ENCODE results near the gene SORCS3. TPM values are rescaled to one million over a fixed set of nuclear protein-coding genes. Genes with fewer than 3 reads are reported as not detected.

SORCS3 gene
- total and polyA plus RNA-seq, 2 of the 13 experiments (the other 11 are each of a cell fraction or from before 2014, with no cell fraction given) = 0.07 TPM; not detected in 1

DNA sequence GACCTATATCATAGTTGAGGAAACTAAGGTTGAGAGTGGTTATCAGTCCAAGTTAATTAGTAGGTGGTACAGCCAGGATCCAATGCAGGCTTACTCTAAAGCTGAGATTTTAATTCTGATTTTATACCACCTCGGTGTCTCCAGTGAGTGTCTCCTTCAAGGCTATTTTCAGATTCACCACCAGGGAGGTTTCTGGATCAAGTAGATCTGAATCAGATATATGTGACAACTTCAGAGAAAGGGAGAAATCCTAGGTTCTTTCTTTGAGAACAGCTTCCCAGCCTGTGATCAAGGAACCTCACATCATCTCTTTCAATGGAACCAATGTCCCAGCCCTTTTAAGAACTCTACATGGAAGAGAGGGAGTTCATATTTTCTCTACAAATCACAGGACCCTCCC lies 429.2 kb downstream of the SORCS3 start:
- ATAC-seq (no peak), DNase-seq (ENCODE audit: low spot score) (no peak), FAIRE-seq (no peak)
- in situ Hi-C loops (cut with HindIII; ENCODE audit: extremely low pct_ligation_motif_present, low pct_unique_long_range_greater_than_20kb) (no loop called here), intact Hi-C loops (cut with micrococcal nuclease; ENCODE audit: unreplicated experiment) (no loop called here)
- H3K4me2 ChIP-seq (ENCODE audit: low read depth, low read length) = no peak overlapping the region
- TF ChIP-seq ZNF7 (CRISPR knock-in tag; IDR thresholded peaks at IDR 0.05) = no peak
- TF ChIP-seq, protein P1, sequence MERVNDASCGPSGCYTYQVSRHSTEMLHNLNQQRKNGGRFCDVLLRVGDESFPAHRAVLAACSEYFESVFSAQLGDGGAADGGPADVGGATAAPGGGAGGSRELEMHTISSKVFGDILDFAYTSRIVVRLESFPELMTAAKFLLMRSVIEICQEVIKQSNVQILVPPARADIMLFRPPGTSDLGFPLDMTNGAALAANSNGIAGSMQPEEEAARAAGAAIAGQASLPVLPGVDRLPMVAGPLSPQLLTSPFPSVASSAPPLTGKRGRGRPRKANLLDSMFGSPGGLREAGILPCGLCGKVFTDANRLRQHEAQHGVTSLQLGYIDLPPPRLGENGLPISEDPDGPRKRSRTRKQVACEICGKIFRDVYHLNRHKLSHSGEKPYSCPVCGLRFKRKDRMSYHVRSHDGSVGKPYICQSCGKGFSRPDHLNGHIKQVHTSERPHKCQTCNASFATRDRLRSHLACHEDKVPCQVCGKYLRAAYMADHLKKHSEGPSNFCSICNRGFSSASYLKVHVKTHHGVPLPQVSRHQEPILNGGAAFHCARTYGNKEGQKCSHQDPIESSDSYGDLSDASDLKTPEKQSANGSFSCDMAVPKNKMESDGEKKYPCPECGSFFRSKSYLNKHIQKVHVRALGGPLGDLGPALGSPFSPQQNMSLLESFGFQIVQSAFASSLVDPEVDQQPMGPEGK (CRISPR knock-in tag; IDR thresholded peaks at IDR 0.05) = no peak
- no peak for TF ChIP-seq HOXD1 (CRISPR knock-in tag; IDR thresholded peaks at IDR 0.05)
- TF ChIP-seq ZNF232 (CRISPR knock-in tag; IDR thresholded peaks at IDR 0.05; ENCODE audit: borderline replicate concordance) = no peak
- no peak for TF ChIP-seq ZNF33A (CRISPR knock-in tag; IDR thresholded peaks at IDR 0.05; ENCODE audit: borderline replicate concordance)
- TF ChIP-seq, protein P2, sequence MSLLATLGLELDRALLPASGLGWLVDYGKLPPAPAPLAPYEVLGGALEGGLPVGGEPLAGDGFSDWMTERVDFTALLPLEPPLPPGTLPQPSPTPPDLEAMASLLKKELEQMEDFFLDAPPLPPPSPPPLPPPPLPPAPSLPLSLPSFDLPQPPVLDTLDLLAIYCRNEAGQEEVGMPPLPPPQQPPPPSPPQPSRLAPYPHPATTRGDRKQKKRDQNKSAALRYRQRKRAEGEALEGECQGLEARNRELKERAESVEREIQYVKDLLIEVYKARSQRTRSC (CRISPR knock-in tag; IDR thresholded peaks at IDR 0.05; ENCODE audit: low read depth) = no peak
- no peak for TF ChIP-seq SATB2 (CRISPR knock-in tag; IDR thresholded peaks at IDR 0.05)
- TF ChIP-seq ZNF724P (CRISPR knock-in tag; IDR thresholded peaks at IDR 0.05; ENCODE audit: borderline replicate concordance) = no peak
- no peak for TF ChIP-seq MXD4 (CRISPR knock-in tag; IDR thresholded peaks at IDR 0.05)
- no peak for TF ChIP-seq PAWR (CRISPR knock-in tag; IDR thresholded peaks at IDR 0.05; ENCODE audit: borderline replicate concordance)
- no peak overlapping the region for H3K27ac ChIP-seq (ENCODE audit: extremely low read length, insufficient read depth, low read length)
- WGBS (ENCODE audit: low lambda C conversion rate) = 0% methylated on average over 1 of the region's 1 CpG
- BruUV-seq (replicated peaks) = no TSS peak
- H2AFZ ChIP-seq (ENCODE audit: low read length) = no peak overlapping the region
- H3K79me2 ChIP-seq (ENCODE audit: insufficient read depth, low read length) = no peaks in the 10 kb centered on the region
- POLR2A ChIA-PET = no interaction called here
- no peaks in the 10 kb centered on the region for H3K9me3 ChIP-seq (ENCODE audit: low read length)
- H4K20me1 ChIP-seq (ENCODE audit: insufficient read depth, low read length) = no peaks in the 10 kb centered on the region
- CTCF ChIA-PET (ENCODE audit: low intra/inter-chr PET ratio, low total read pairs) = no interaction called here
- H3K36me3 ChIP-seq (replicated peaks in 1 of 2; ENCODE audit: control insufficient read depth in 1 of 2, insufficient read depth in 2 of 2, low read length in 2 of 2) = no peaks in the 10 kb centered on the region
- no peaks in the 10 kb centered on the region for H3K4me1 ChIP-seq (ENCODE audit: insufficient read depth, low read length)
- H3K27me3 ChIP-seq (ENCODE audit: control insufficient read depth in 1 of 2, insufficient read depth in 2 of 2, low read length in 2 of 2) = no peaks in the 10 kb centered on the region
- H3K4me3 ChIP-seq (replicated peaks in 1 of 3; ENCODE audit: insufficient read depth in 1 of 3, low read depth in 2 of 3, low read length in 3 of 3) = no peak overlapping the region
- H3K9ac ChIP-seq (ENCODE audit: insufficient read depth, low read depth, low read length) = no peak overlapping the region

Measured in HepG2 (cell line).